Measurements from ENCODE around the gene RALB.

Gene RALB

GRCh38 chr2:120343433-120344105, 90.9 kb downstream of the RALB start:
- DNase-seq (ENCODE audit: low read depth) = peak; percentile 43
- TF ChIP-seq CTCF (IDR thresholded peaks at IDR 0.05; ENCODE audit: low read depth, low read length, missing control alignments) = peak; percentile 77
- in situ Hi-C loops (cut with HindIII; ENCODE audit: low sequenced_read_pairs) = no loop called here
- H3K4me3 ChIP-seq (ENCODE audit: low read depth, low read length) = no peak overlapping the region

Data from astrocyte of the cerebellum (primary cell).